PFSK-1 (cell line): ENCODE measurements around the gene ENKD1.

Experiments
- FOXP2 ChIP-seq: optimal IDR thresholded peaks from 2 replicates; pipeline ENCODE3; 2011; ENCODE audit warnings: borderline replicate concordance, control low read depth, inconsistent platforms; ENCODE audit not compliant: insufficient read depth; ENCODE audit errors: extremely low read length, extremely low read depth
- POLR2AphosphoS5 ChIP-seq: IDR thresholded peaks from 2 replicates; pipeline ENCODE4 v1.6.1; 2012; ENCODE audit warnings: low read depth, mild to moderate bottlenecking, control low read depth, low read length, moderate library complexity
- REST ChIP-seq, 2 experiments: IDR thresholded peaks; 2 replicates each; pipeline versions ENCODE4 v1.6.1 to v1.8.0; 2011 to 2012; ENCODE audit warnings: low read depth in 2 of 2, low read length in 2 of 2, control low read depth in 1 of 2, inconsistent platforms in 1 of 2, mild to moderate bottlenecking in 1 of 2, moderate library complexity in 1 of 2; ENCODE audit not compliant: insufficient read depth in 1 of 2
- SIN3A ChIP-seq: IDR thresholded peaks from 2 replicates; pipeline ENCODE4 v1.6.1; 2012; ENCODE audit warnings: mild to moderate bottlenecking, low read length, moderate library complexity, borderline replicate concordance; ENCODE audit not compliant: insufficient read depth
- TAF1 ChIP-seq: IDR thresholded peaks from 2 replicates; pipeline ENCODE4 v1.6.1; 2012; ENCODE audit warnings: low read length, control low read depth, borderline replicate concordance; ENCODE audit not compliant: insufficient read depth

Gene ENKD1

GRCh38 chr16:67697422-67698185 lies 31.1 kb upstream of the ENKD1 start:
- no peak for TF ChIP-seq SIN3A
- TF ChIP-seq REST (IDR thresholded peaks at IDR 0.05; ENCODE audit: insufficient read depth in 1 of 2, low read depth in 2 of 2, low read length in 2 of 2): no peak
- TF ChIP-seq TAF1: no peak
- TF ChIP-seq FOXP2: no peak

GRCh38 chr16:67694611-67695010 lies 28.1 kb upstream of the ENKD1 start:
- TF ChIP-seq REST (IDR thresholded peaks at IDR 0.05; ENCODE audit: insufficient read depth in 1 of 2, low read depth in 2 of 2, low read length in 2 of 2) (no peak), FOXP2 (no peak), SIN3A (no peak), TAF1 (no peak), POLR2AphosphoS5 (no peak)

- TF ChIP-seq SIN3A: no peak
- no peak for TF ChIP-seq FOXP2
- TF ChIP-seq TAF1: no peak
- TF ChIP-seq POLR2AphosphoS5: no peak
Measured at GRCh38 chr16:67685388-67686112, 19.0 kb upstream of the ENKD1 start.

GRCh38 chr16:67683767-67684166 lies 17.2 kb upstream of the ENKD1 start:
- TF ChIP-seq REST (IDR thresholded peaks at IDR 0.05; ENCODE audit: insufficient read depth in 1 of 2, low read depth in 2 of 2, low read length in 2 of 2): no peak
- TF ChIP-seq TAF1: no peak
- TF ChIP-seq POLR2AphosphoS5: no peak
- TF ChIP-seq SIN3A: no peak
- TF ChIP-seq FOXP2: no peak

- TF ChIP-seq TAF1 (no peak), SIN3A (no peak), FOXP2 (no peak), REST (IDR thresholded peaks at IDR 0.05; ENCODE audit: insufficient read depth in 1 of 2, low read depth in 2 of 2, low read length in 2 of 2) (no peak), POLR2AphosphoS5 (no peak)
Measured at GRCh38 chr16:67679935-67680897, 13.7 kb upstream of the ENKD1 start.
